HG03354 (cell line): ENCODE measurements around the gene MICALL2.
A peak's percentile ranks its signal among the peaks of the same experiment; 100 is the strongest.

Experiments
- ATAC-seq: cut with Tn5 transposase; IDR thresholded peaks from one replicate; pipeline ENCODE4 v1.9.1; 2021; ENCODE audit warnings: mild to moderate bottlenecking; ENCODE audit not compliant: unreplicated experiment, poor library complexity, severe bottlenecking

Gene MICALL2

GRCh38 chr7:1458683-1459511, at the start of gene MICALL2:
Gene MICALL2 (minus strand): TSS chr7:1459470. CDS start chr7:1459326, 144 bp downstream.
- ATAC-seq, result peak; percentile 38

GRCh38 chr7:1508277-1508758, 49.0 kb upstream of the MICALL2 start:
- no peak for ATAC-seq

- ATAC-seq, result no peak
Measured at GRCh38 chr7:1505731-1506550, 46.7 kb upstream of the MICALL2 start.

- peak; percentile 86 for ATAC-seq
Measured at GRCh38 chr7:1503816-1504775, 44.8 kb upstream of the MICALL2 start, which contains the start of gene INTS1. Gene INTS1 (minus strand): TSS chr7:1504389. CDS start chr7:1503960, 429 bp downstream.

GRCh38 chr7:1503390-1503789, 44.1 kb upstream of the MICALL2 start:
- no peak for ATAC-seq

GRCh38 chr7:1502845-1503244, 43.6 kb upstream of the MICALL2 start:
- ATAC-seq, result no peak

GRCh38 chr7:1501487-1502270, 42.4 kb upstream of the MICALL2 start:
- no peak for ATAC-seq

- ATAC-seq, result no peak
Measured at GRCh38 chr7:1500064-1500807, 41.0 kb upstream of the MICALL2 start.

- no peak for ATAC-seq
Measured at GRCh38 chr7:1499367-1500029, 40.2 kb upstream of the MICALL2 start.

- ATAC-seq, result no peak
Measured at GRCh38 chr7:1498370-1499305, 39.4 kb upstream of the MICALL2 start.

- ATAC-seq, result no peak
Measured at GRCh38 chr7:1497293-1497927, 38.1 kb upstream of the MICALL2 start.

- ATAC-seq, result no peak
Measured at GRCh38 chr7:1496531-1497292, 37.4 kb upstream of the MICALL2 start.

GRCh38 chr7:1495564-1496242, 36.4 kb upstream of the MICALL2 start:
- ATAC-seq, result no peak

- no peak for ATAC-seq
Measured at GRCh38 chr7:1494866-1495563, 35.7 kb upstream of the MICALL2 start.
